Measurements from ENCODE around the gene PPIF.

The PPIF gene

GRCh38 chr10:79385392-79385795, 38.1 kb downstream of the PPIF start:
- DNase-seq (ENCODE audit: low read depth in 1 of 2, low spot score in 1 of 2), result no peak

GRCh38 chr10:79385804-79386531, 38.7 kb downstream of the PPIF start:
- no peak for DNase-seq (ENCODE audit: low read depth in 1 of 2, low spot score in 1 of 2)

- DNase-seq (ENCODE audit: low read depth in 1 of 2, low spot score in 1 of 2), result no peak
Measured at GRCh38 chr10:79386637-79387465, 39.6 kb downstream of the PPIF start.

- DNase-seq (ENCODE audit: low read depth in 1 of 2, low spot score in 1 of 2), result no peak
Measured at GRCh38 chr10:79387466-79387973, 40.3 kb downstream of the PPIF start.

GRCh38 chr10:79387974-79388850, 40.9 kb downstream of the PPIF start:
- no peak for DNase-seq (ENCODE audit: low read depth in 1 of 2, low spot score in 1 of 2)

GRCh38 chr10:79390057-79390456, 42.8 kb downstream of the PPIF start:
- no peak for DNase-seq (ENCODE audit: low read depth in 1 of 2, low spot score in 1 of 2)

- no peak for DNase-seq (ENCODE audit: low read depth in 1 of 2, low spot score in 1 of 2)
Measured at GRCh38 chr10:79390551-79391229, 43.4 kb downstream of the PPIF start.

GRCh38 chr10:79391231-79392019, 44.2 kb downstream of the PPIF start:
- no peak for DNase-seq (ENCODE audit: low read depth in 1 of 2, low spot score in 1 of 2)

GRCh38 chr10:79392020-79392398, 44.7 kb downstream of the PPIF start:
- no peak for DNase-seq (ENCODE audit: low read depth in 1 of 2, low spot score in 1 of 2)

- DNase-seq (ENCODE audit: low read depth in 1 of 2, low spot score in 1 of 2), result no peak
Measured at GRCh38 chr10:79392506-79393176, 45.4 kb downstream of the PPIF start.

GRCh38 chr10:79393221-79393923, 46.1 kb downstream of the PPIF start:
- no peak for DNase-seq (ENCODE audit: low read depth in 1 of 2, low spot score in 1 of 2)

GRCh38 chr10:79393924-79394610, 46.8 kb downstream of the PPIF start:
- no peak for DNase-seq (ENCODE audit: low read depth in 1 of 2, low spot score in 1 of 2)

- no peak for DNase-seq (ENCODE audit: low read depth in 1 of 2, low spot score in 1 of 2)
Measured at GRCh38 chr10:79394664-79395063, 47.4 kb downstream of the PPIF start.

GRCh38 chr10:79396520-79396919, 49.3 kb downstream of the PPIF start:
- DNase-seq (ENCODE audit: low read depth in 1 of 2, low spot score in 1 of 2), result no peak

- DNase-seq (ENCODE audit: low read depth in 1 of 2, low spot score in 1 of 2), result no peak
Measured at GRCh38 chr10:79397051-79397450, 49.8 kb downstream of the PPIF start.

- no peak for DNase-seq (ENCODE audit: low read depth in 1 of 2, low spot score in 1 of 2)
Measured at GRCh38 chr10:79397575-79398303, 50.5 kb downstream of the PPIF start.

- DNase-seq (ENCODE audit: low read depth in 1 of 2, low spot score in 1 of 2), result no peak
Measured at GRCh38 chr10:79398642-79399041, 51.4 kb downstream of the PPIF start.

Data from activated T-helper 1 cell treated with anti-CD3 and anti-CD28 coated beads, Interleukin-2, amount 50 U/mL, for 16 hours (primary cell).